ENCODE data around the gene HMG20A.

DNA sequence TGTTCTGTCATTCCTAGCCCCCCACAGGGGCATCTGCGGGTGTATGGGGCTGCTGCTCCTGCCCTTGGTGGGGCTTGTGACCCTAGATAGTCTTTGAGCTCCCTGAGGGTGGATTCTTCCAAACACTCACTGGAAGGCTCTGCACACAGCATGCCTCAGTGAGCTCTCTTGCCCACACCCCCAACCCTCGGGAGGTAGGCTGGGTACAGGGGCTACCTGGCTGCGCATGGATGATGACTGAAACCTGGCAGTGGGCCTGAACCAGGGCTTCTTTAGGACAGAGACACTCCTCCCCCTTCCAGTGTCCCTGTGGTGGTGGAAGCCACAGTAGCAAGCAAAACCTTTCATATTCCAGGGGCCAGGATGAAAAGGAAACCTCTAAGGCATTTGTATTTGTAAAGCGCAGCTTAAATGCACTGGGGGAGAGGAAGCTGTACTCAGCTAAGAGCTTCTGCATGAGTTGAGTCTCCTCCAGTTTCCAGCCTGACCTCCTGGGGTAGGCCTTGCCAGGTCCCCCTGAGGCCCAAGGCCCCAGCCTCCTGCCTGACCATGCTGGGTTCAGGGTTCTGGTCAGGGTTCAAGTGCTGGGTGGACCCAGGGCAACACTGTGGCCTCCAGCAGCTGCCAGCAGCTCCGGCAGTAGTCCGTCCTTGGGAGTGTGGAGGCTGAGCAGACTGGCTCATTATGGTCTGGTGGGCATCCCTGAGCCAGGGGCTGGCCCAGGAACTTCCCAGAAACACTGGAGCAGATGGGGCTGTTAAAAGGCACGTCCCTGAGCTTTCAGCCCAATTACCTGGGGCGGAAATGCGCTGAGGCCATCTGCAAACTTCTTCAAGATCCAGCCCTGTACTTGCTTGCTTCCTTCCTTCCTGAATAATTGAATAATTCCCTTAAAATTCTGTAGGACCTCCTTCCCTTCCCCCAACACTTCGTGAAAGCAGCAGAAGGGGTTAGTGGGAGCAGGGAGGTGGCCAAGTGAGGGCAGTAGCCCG, 89.7 kb downstream of the HMG20A start:
- no peak for TF ChIP-seq SP1 (IDR thresholded peaks at IDR 0.05)
- TF ChIP-seq TARDBP (IDR thresholded peaks at IDR 0.05): no peak
- TF ChIP-seq ELF4 (IDR thresholded peaks at IDR 0.05): no peak
- no peak for TF ChIP-seq NFRKB (IDR thresholded peaks at IDR 0.05)
- no peak for TF ChIP-seq SUZ12 (IDR thresholded peaks at IDR 0.05)
- TF ChIP-seq BHLHE40 (IDR thresholded peaks at IDR 0.05; ENCODE audit: borderline replicate concordance): no peak
- TF ChIP-seq, protein P1, sequence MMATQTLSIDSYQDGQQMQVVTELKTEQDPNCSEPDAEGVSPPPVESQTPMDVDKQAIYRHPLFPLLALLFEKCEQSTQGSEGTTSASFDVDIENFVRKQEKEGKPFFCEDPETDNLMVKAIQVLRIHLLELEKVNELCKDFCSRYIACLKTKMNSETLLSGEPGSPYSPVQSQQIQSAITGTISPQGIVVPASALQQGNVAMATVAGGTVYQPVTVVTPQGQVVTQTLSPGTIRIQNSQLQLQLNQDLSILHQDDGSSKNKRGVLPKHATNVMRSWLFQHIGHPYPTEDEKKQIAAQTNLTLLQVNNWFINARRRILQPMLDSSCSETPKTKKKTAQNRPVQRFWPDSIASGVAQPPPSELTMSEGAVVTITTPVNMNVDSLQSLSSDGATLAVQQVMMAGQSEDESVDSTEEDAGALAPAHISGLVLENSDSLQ (IDR thresholded peaks at IDR 0.05): no peak
- TF ChIP-seq ZNF384 (IDR thresholded peaks at IDR 0.05): no peak
- TF ChIP-seq FOXA1 (IDR thresholded peaks at IDR 0.05): no peak
- TF ChIP-seq CTBP1 (IDR thresholded peaks at IDR 0.05; ENCODE audit: borderline replicate concordance): no peak
- no peak for TF ChIP-seq ARNT (IDR thresholded peaks at IDR 0.05)

Measured in HEK293T (cell line).